PFSK-1 (cell line): ENCODE results near the gene PPIL3.

Source experiments
- FOXP2 ChIP-seq: optimal IDR thresholded peaks from 2 replicates; pipeline ENCODE3; 2011; ENCODE audit warnings: borderline replicate concordance, control low read depth, inconsistent platforms; ENCODE audit not compliant: insufficient read depth; ENCODE audit errors: extremely low read length, extremely low read depth
- POLR2AphosphoS5 ChIP-seq: IDR thresholded peaks from 2 replicates; pipeline ENCODE4 v1.6.1; 2012; ENCODE audit warnings: low read depth, mild to moderate bottlenecking, control low read depth, low read length, moderate library complexity
- REST ChIP-seq, 2 experiments: IDR thresholded peaks; 2 replicates each; pipeline versions ENCODE4 v1.6.1 to v1.8.0; 2011 to 2012; ENCODE audit warnings: low read depth in 2 of 2, low read length in 2 of 2, control low read depth in 1 of 2, inconsistent platforms in 1 of 2, mild to moderate bottlenecking in 1 of 2, moderate library complexity in 1 of 2; ENCODE audit not compliant: insufficient read depth in 1 of 2
- SIN3A ChIP-seq: IDR thresholded peaks from 2 replicates; pipeline ENCODE4 v1.6.1; 2012; ENCODE audit warnings: mild to moderate bottlenecking, low read length, moderate library complexity, borderline replicate concordance; ENCODE audit not compliant: insufficient read depth
- TAF1 ChIP-seq: IDR thresholded peaks from 2 replicates; pipeline ENCODE4 v1.6.1; 2012; ENCODE audit warnings: low read length, control low read depth, borderline replicate concordance; ENCODE audit not compliant: insufficient read depth

PPIL3 gene

DNA sequence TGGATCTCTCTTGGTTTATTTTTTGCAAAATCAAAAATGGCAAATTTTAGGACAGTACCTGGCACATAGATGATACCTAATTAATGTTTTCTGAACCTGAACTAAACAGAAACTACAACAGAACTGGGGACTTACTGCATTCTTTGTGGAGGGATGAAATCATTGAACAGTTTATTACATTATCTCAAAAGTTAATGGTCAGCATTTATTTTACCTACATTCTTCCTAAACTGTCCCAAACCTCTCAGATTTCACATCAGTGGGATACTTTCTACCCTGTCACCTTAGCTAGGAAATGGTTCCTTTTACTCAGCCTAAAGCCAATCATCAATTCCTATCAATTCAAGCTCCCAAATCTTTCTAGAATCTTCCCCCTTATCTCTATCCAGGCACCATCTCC, 10.6 kb upstream of the PPIL3 start:
- TF ChIP-seq FOXP2 (no peak), POLR2AphosphoS5 (no peak), TAF1 (no peak), SIN3A (no peak), REST (IDR thresholded peaks at IDR 0.05; ENCODE audit: insufficient read depth in 1 of 2, low read depth in 2 of 2, low read length in 2 of 2) (no peak)

DNA sequence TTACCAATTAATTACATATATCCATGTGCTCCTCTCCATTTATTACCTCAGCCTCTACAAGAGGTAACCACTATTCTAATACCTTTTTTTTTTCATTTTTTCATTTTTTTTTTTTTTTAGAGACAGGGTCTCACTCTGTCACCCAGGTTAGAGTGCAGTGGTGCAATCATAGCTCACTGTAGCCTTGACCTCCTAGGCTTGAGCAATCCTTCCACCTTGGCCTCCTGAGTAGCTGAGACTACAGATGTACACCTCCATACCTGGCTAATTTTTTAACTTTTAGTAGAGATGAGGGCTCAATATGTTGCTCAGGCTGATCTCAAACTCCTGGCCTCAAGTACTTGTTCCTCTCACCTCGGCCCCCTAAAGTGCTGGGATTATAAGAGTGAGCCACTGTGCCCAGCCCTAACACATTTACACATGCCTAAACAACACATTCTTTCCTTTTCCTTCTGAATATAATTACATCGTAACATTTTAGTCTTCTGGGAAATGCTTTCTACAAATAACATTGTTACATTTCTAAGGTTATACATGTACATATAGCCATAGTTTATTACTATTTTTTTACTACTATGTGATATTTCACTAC, 10.5 kb downstream of the PPIL3 start:
- TF ChIP-seq FOXP2, result no peak
- TF ChIP-seq REST (IDR thresholded peaks at IDR 0.05; ENCODE audit: insufficient read depth in 1 of 2, low read depth in 2 of 2, low read length in 2 of 2), result no peak
- no peak for TF ChIP-seq TAF1
- no peak for TF ChIP-seq SIN3A
- TF ChIP-seq POLR2AphosphoS5, result no peak

GRCh38 chr2:200877443-200877842, 11.4 kb downstream of the PPIL3 start:
- TF ChIP-seq SIN3A (no peak), FOXP2 (no peak), POLR2AphosphoS5 (no peak), REST (IDR thresholded peaks at IDR 0.05; ENCODE audit: insufficient read depth in 1 of 2, low read depth in 2 of 2, low read length in 2 of 2) (no peak), TAF1 (no peak)

GRCh38 chr2:200873560-200873959, 15.3 kb downstream of the PPIL3 start:
- no peak for TF ChIP-seq FOXP2
- no peak for TF ChIP-seq SIN3A
- TF ChIP-seq TAF1, result no peak

GRCh38 chr2:200871151-200871550, 17.7 kb downstream of the PPIL3 start:
- TF ChIP-seq REST (IDR thresholded peaks at IDR 0.05; ENCODE audit: insufficient read depth in 1 of 2, low read depth in 2 of 2, low read length in 2 of 2) (no peak), FOXP2 (no peak), SIN3A (no peak), TAF1 (no peak), POLR2AphosphoS5 (no peak)
